IMR-90 (cell line): ENCODE measurements around the gene AJUBA. TPM values are rescaled to one million over a fixed set of nuclear protein-coding genes. Genes with fewer than 3 reads are reported as not detected.
A peak's percentile ranks its signal among the peaks of the same experiment; 100 is the strongest.

Experiments
- ATAC-seq: fragments of 200-7000 bp; cut with Tn5 transposase; 2 replicates; pipeline ENCODE4 v1.9.1; 2020; ENCODE audit warnings: low read depth, mild to moderate bottlenecking, moderate library complexity
- BruUV-seq: library from RNA; stranded (reverse); fragments of 400-500 nt; replicated peaks from 2 replicates; lab custom pipeline; 2021; lab: Mats Ljungman, UMichigan
- CTCF ChIA-PET: fragments of 300-600 bp; formaldehyde crosslinking; extraction: SDS; loops from one replicate; lab custom pipeline; 2021; ENCODE audit warnings: antibody characterized with exemption; lab: Yijun Ruan, JAX
- POLR2A ChIA-PET: fragments of 300-600 bp; sonication (Branson Sonifier 250); formaldehyde crosslinking; loops from one replicate; lab custom pipeline; 2022; ENCODE audit warnings: antibody characterized with exemption; ENCODE audit not compliant: unreplicated experiment; lab: Charles Lee
- DNase-seq: peaks from one replicate; pipeline ENCODE4 v3.0.0; 2013
- H2AFZ ChIP-seq: replicated peaks from 2 replicates; pipeline ENCODE3; 2013; ENCODE audit warnings: low read length, mild to moderate bottlenecking; ENCODE audit not compliant: poor library complexity
- H2AK5ac ChIP-seq: 2 replicates; pipeline ENCODE4 v1.6.1; 2013; ENCODE audit warnings: low read depth, low read length, inconsistent platforms
- H2AK9ac ChIP-seq: replicated peaks from 2 replicates; pipeline ENCODE3; 2013; ENCODE audit warnings: mild to moderate bottlenecking, low read depth, low read length, moderate library complexity; ENCODE audit not compliant: poor library complexity
- H2BK120ac ChIP-seq: 2 replicates; pipeline ENCODE4 v1.6.1; 2013; ENCODE audit warnings: low read depth, low read length, inconsistent platforms
- H2BK15ac ChIP-seq: 3 replicates; pipeline ENCODE4 v1.6.1; 2013; ENCODE audit warnings: low read depth, low read length, inconsistent platforms
- H2BK20ac ChIP-seq: 2 replicates; pipeline ENCODE4 v1.6.1; 2013; ENCODE audit warnings: low read depth, mild to moderate bottlenecking, inconsistent platforms, low read length, moderate library complexity
- H2BK5ac ChIP-seq: 2 replicates; pipeline ENCODE4 v1.6.1; 2013; ENCODE audit warnings: mild to moderate bottlenecking, low read depth, low read length, inconsistent platforms; ENCODE audit not compliant: poor library complexity, severe bottlenecking
- H3K14ac ChIP-seq: replicated peaks from 2 replicates; pipeline ENCODE4 v1.6.1; 2013; ENCODE audit warnings: low read depth, low read length, inconsistent platforms
- H3K18ac ChIP-seq: 2 replicates; pipeline ENCODE4 v1.6.1; 2013; ENCODE audit warnings: low read depth, low read length, control low read depth
- H3K23ac ChIP-seq: 2 replicates; pipeline ENCODE4 v1.6.1; 2013; ENCODE audit warnings: low read depth, low read length, inconsistent platforms
- H3K27ac ChIP-seq: 2 replicates; pipeline ENCODE4 v1.5.1; 2013; ENCODE audit warnings: mild to moderate bottlenecking, control low read depth, low read length; ENCODE audit not compliant: insufficient read depth
- H3K27me3 ChIP-seq: 2 replicates; pipeline ENCODE4 v1.6.1; 2013; ENCODE audit warnings: low read length; ENCODE audit not compliant: control insufficient read depth, insufficient read depth
- H3K36me3 ChIP-seq: 2 replicates; pipeline ENCODE4 v1.6.1; 2013; ENCODE audit warnings: low read length, mixed read lengths; ENCODE audit not compliant: control insufficient read depth, insufficient read depth
- H3K4ac ChIP-seq: 2 replicates; pipeline ENCODE4 v1.6.1; 2013; ENCODE audit warnings: low read depth, low read length, inconsistent platforms
- H3K4me1 ChIP-seq: 2 replicates; pipeline ENCODE4 v1.6.1; 2013; ENCODE audit warnings: low read length, mixed read lengths; ENCODE audit not compliant: control insufficient read depth, insufficient read depth
- H3K4me2 ChIP-seq: 2 replicates; pipeline ENCODE4 v1.6.1; 2013; ENCODE audit warnings: low read depth, mild to moderate bottlenecking, control low read depth, low read length, moderate library complexity
- H3K4me3 ChIP-seq: 2 replicates; pipeline ENCODE4 v1.5.1; 2013; ENCODE audit warnings: low read depth, mild to moderate bottlenecking, control low read depth, low read length, moderate library complexity; ENCODE audit not compliant: insufficient read depth
- H3K56ac ChIP-seq: 2 replicates; pipeline ENCODE4 v1.6.1; 2013; ENCODE audit warnings: low read length, inconsistent platforms; ENCODE audit not compliant: insufficient read depth; ENCODE audit errors: extremely low read depth
- H3K79me1 ChIP-seq, 2 experiments: 2 replicates each; pipeline ENCODE4 v1.6.1; 2013; ENCODE audit warnings: low read length in 2 of 2, inconsistent platforms in 1 of 2, low read depth in 1 of 2
- H3K9ac ChIP-seq: 2 replicates; pipeline ENCODE4 v1.6.1; 2013; ENCODE audit warnings: low read depth, low read length, control low read depth
- H3K9me1 ChIP-seq: 2 replicates; pipeline ENCODE4 v1.6.1; 2013; ENCODE audit warnings: low read length, inconsistent platforms; ENCODE audit not compliant: insufficient read depth
- H3K9me3 ChIP-seq: 2 replicates; pipeline ENCODE4 v1.6.1; 2013; ENCODE audit warnings: low read length; ENCODE audit not compliant: control insufficient read depth, insufficient read depth
- H4K20me1 ChIP-seq: 2 replicates; pipeline ENCODE4 v1.6.1; 2013; ENCODE audit warnings: low read length, inconsistent platforms; ENCODE audit not compliant: insufficient read depth
- H4K5ac ChIP-seq: 2 replicates; pipeline ENCODE4 v1.6.1; 2013; ENCODE audit warnings: mild to moderate bottlenecking, low read depth, low read length, control low read depth
- H4K8ac ChIP-seq, 2 experiments: 2 replicates each; pipeline ENCODE4 v1.6.1; 2013; ENCODE audit warnings: low read depth in 2 of 2, low read length in 2 of 2, control low read depth in 1 of 2, inconsistent platforms in 1 of 2
- H4K91ac ChIP-seq: 2 replicates; pipeline ENCODE4 v1.6.1; 2013; ENCODE audit warnings: low read depth, low read length, inconsistent platforms; ENCODE audit not compliant: insufficient read depth
- BHLHE40 ChIP-seq: fragments of 150-350 bp; IDR thresholded peaks from 2 replicates; pipeline ENCODE4 v1.6.1; 2016; ENCODE audit warnings: mild to moderate bottlenecking, low read depth, low read length
- CEBPB ChIP-seq: IDR thresholded peaks from 2 replicates; pipeline ENCODE4 v1.6.1; 2012; ENCODE audit warnings: low read depth, low read length, improper control_type of control experiment
- CHD1 ChIP-seq: IDR thresholded peaks from 2 replicates; pipeline ENCODE4 v1.6.1; 2012; ENCODE audit warnings: low read depth, low read length, improper control_type of control experiment
- FOS ChIP-seq: fragments of 150-350 bp; IDR thresholded peaks from 2 replicates; pipeline ENCODE4 v1.6.1; 2016; ENCODE audit warnings: low read depth, low read length
- MAFK ChIP-seq: IDR thresholded peaks from 2 replicates; pipeline ENCODE4 v1.6.1; 2012; ENCODE audit warnings: low read depth, low read length, improper control_type of control experiment
- MAZ ChIP-seq: IDR thresholded peaks from 2 replicates; pipeline ENCODE4 v1.6.1; 2012; ENCODE audit warnings: low read depth, mild to moderate bottlenecking, low read length, improper control_type of control experiment, moderate library complexity, borderline replicate concordance
- MXI1 ChIP-seq: IDR thresholded peaks from 2 replicates; pipeline ENCODE4 v1.6.1; 2012; ENCODE audit warnings: low read depth, mild to moderate bottlenecking, low read length, moderate library complexity, borderline replicate concordance
- NFE2L2 ChIP-seq: fragments of 150-350 bp; IDR thresholded peaks from 2 replicates; pipeline ENCODE4 v1.6.1; 2016; ENCODE audit warnings: low read depth, mild to moderate bottlenecking, low read length
- POLR2A ChIP-seq: IDR thresholded peaks from 2 replicates; pipeline ENCODE4 v1.6.1; 2012; ENCODE audit warnings: mild to moderate bottlenecking, low read depth, low read length
- RAD21 ChIP-seq: IDR thresholded peaks from 2 replicates; pipeline ENCODE4 v1.6.1; 2012; ENCODE audit warnings: low read length, improper control_type of control experiment
- RCOR1 ChIP-seq: IDR thresholded peaks from 2 replicates; pipeline ENCODE4 v1.6.1; 2012; ENCODE audit warnings: mild to moderate bottlenecking, low read length, improper control_type of control experiment; ENCODE audit not compliant: insufficient replicate concordance
- RFX5 ChIP-seq: IDR thresholded peaks from 2 replicates; pipeline ENCODE4 v1.8.0; 2012; ENCODE audit warnings: low read depth, mild to moderate bottlenecking, low read length, moderate library complexity
- SMC3 ChIP-seq: fragments of 150-350 bp; IDR thresholded peaks from 2 replicates; pipeline ENCODE4 v1.6.1; 2016; ENCODE audit warnings: low read depth, mild to moderate bottlenecking, antibody characterized with exemption, low read length, moderate library complexity
- WGBS, 2 experiments: methylation state at CpG; one replicate each; pipeline versions ENCODE4 v1.1.5 to v1.1.7; 2013; ENCODE audit warnings: missing lambda C conversion rate in 2 of 2; ENCODE audit not compliant: insufficient read length in 1 of 2; ENCODE audit errors: extremely low coverage in 2 of 2; 5-methylcytosine and 5-hydroxymethylcytosine counted together
- dilution Hi-C: fragments of 300-500 bp; cut with HindIII; formaldehyde crosslinking; loops from one replicate; pipeline ENCODE4 v1.14.3; 2018; ENCODE audit warnings: low sequenced_read_pairs; ENCODE audit not compliant: unreplicated experiment
- in situ Hi-C: fragments of 300-500 bp; cut with MboI; formaldehyde crosslinking; loops from 3 replicates; pipeline ENCODE4 v1.14.3; 2019; ENCODE audit warnings: low sequenced_read_pairs, inconsistent platforms, mixed read lengths
- intact Hi-C: fragments of 100-400 bp; cut with micrococcal nuclease; formaldehyde crosslinking; loops from 2 replicates; pipeline ENCODE4 v1.10.0; 2022
- polyA plus RNA-seq, 3 experiments: library from polyadenylated mRNA; depleted of rRNA; stranded (reverse); fragments of >200 nt; gene quantifications; 2 replicates each; pipeline ENCODE4 v1.2.3, GENCODE V29; 2012; ENCODE audit warnings: low replicate concordance in 1 of 3
- total RNA-seq: library from RNA; depleted of rRNA; stranded (reverse); fragments of >200 nt; gene quantifications from 2 replicates; pipeline ENCODE4 v1.2.3, GENCODE V29; 2012
- TF ChIP-seq, protein P1 (sequence below): fragments of 150-350 bp; IDR thresholded peaks from 2 replicates; pipeline ENCODE4 v1.6.1; 2016; ENCODE audit warnings: low read depth, mild to moderate bottlenecking, low read length, moderate library complexity, borderline replicate concordance
- TF ChIP-seq, protein P2 (sequence below): conservative IDR thresholded peaks from 2 replicates; pipeline ENCODE4 v1.5.1; 2012; ENCODE audit warnings: mild to moderate bottlenecking, low read depth, low read length, improper control_type of control experiment
- TF ChIP-seq, protein P3 (sequence below): fragments of 150-350 bp; IDR thresholded peaks from 2 replicates; pipeline ENCODE4 v1.6.1; 2017; ENCODE audit warnings: mild to moderate bottlenecking, antibody characterized with exemption, low read length, low read depth

Gene AJUBA
- total and polyA plus RNA-seq, 2 of the 4 experiments (the other 2 are of a cell fraction) = 46.4 to 67.6 TPM

DNA sequence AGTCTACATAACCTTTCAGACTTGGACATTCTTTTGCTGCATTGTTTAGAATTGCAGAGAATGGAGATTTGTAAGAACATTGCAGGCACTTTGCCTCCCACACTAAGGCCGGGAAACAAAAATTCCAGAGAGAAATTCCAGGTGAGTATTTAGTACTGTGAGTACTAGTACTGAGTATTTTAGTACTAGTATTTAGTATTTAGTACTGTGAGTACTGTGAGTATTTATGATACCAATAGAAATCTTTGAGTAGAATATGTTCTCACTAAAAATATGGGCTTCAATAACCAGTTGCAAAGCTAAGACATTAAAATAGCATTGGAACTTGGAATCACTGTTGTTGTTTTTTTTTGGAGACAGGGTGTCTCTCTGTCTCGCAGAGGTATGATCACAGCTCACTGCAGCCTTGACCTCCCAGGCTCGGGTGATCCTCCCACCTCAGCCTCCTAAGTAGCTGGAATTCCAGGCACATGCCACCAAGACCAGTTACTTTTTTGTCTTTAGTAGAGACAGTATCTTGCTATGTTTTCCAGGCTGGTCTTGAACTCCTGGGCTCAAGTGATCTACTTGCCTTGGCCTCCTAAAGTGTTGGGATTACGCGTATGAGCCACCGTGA lies 20.2 kb downstream of the AJUBA start:
- H3K4me3 ChIP-seq = no peak overlapping the region
- H3K9me1 ChIP-seq = peaks cover 1% of the 10 kb centered on the region; the same call in 1 of the 2 replicates
- dilution Hi-C loops = no loop called here
- WGBS, 2 experiments = no CpG with 5 or more reads among the region's 6 CpGs
- no peak overlapping the region for H2BK5ac ChIP-seq
- H4K20me1 ChIP-seq = no peaks in the 10 kb centered on the region
- H3K9ac ChIP-seq = no peak overlapping the region
- no peak overlapping the region for H2BK20ac ChIP-seq
- in situ Hi-C loops = no loop called here
- H3K27ac ChIP-seq = no peak overlapping the region
- ATAC-seq = no peak
- no peak for DNase-seq
- ChIA-PET CTCF (interaction anchor here (0.6 to 1.3 kb wide), 3 partner anchors 11 to 46 kb away, joined by 3 to 6 read pairs (median 3); no protein-coding TSS in a partner anchor), POLR2A (no interaction called here)
- no peaks in the 10 kb centered on the region for H3K9me3 ChIP-seq
- intact Hi-C loops = no loop called here
- TF ChIP-seq FOS = no peak
- TF ChIP-seq, protein P1, sequence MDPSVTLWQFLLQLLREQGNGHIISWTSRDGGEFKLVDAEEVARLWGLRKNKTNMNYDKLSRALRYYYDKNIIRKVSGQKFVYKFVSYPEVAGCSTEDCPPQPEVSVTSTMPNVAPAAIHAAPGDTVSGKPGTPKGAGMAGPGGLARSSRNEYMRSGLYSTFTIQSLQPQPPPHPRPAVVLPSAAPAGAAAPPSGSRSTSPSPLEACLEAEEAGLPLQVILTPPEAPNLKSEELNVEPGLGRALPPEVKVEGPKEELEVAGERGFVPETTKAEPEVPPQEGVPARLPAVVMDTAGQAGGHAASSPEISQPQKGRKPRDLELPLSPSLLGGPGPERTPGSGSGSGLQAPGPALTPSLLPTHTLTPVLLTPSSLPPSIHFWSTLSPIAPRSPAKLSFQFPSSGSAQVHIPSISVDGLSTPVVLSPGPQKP = no peak
- no peak for TF ChIP-seq MAZ
- TF ChIP-seq RAD21 = no peak
- TF ChIP-seq, protein P2, sequence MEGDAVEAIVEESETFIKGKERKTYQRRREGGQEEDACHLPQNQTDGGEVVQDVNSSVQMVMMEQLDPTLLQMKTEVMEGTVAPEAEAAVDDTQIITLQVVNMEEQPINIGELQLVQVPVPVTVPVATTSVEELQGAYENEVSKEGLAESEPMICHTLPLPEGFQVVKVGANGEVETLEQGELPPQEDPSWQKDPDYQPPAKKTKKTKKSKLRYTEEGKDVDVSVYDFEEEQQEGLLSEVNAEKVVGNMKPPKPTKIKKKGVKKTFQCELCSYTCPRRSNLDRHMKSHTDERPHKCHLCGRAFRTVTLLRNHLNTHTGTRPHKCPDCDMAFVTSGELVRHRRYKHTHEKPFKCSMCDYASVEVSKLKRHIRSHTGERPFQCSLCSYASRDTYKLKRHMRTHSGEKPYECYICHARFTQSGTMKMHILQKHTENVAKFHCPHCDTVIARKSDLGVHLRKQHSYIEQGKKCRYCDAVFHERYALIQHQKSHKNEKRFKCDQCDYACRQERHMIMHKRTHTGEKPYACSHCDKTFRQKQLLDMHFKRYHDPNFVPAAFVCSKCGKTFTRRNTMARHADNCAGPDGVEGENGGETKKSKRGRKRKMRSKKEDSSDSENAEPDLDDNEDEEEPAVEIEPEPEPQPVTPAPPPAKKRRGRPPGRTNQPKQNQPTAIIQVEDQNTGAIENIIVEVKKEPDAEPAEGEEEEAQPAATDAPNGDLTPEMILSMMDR = no peak
- TF ChIP-seq NFE2L2 = no peak
- TF ChIP-seq RCOR1 = no peak
- TF ChIP-seq POLR2A = no peak
- no peak for TF ChIP-seq BHLHE40
- no peak for TF ChIP-seq MXI1
- TF ChIP-seq CHD1 = no peak
- TF ChIP-seq, protein P3, sequence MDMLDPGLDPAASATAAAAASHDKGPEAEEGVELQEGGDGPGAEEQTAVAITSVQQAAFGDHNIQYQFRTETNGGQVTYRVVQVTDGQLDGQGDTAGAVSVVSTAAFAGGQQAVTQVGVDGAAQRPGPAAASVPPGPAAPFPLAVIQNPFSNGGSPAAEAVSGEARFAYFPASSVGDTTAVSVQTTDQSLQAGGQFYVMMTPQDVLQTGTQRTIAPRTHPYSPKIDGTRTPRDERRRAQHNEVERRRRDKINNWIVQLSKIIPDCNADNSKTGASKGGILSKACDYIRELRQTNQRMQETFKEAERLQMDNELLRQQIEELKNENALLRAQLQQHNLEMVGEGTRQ = no peak
- TF ChIP-seq RFX5 = no peak
- no peak for TF ChIP-seq SMC3
- TF ChIP-seq MAFK = no peak
- no peak for TF ChIP-seq CEBPB
- H2AFZ ChIP-seq = no peak overlapping the region
- no peaks in the 10 kb centered on the region for H3K27me3 ChIP-seq
- no peak overlapping the region for H2BK120ac ChIP-seq
- no peaks in the 10 kb centered on the region for H3K79me1 ChIP-seq
- H3K56ac ChIP-seq = no peak overlapping the region
- H2AK5ac ChIP-seq = no peak overlapping the region
- H2BK15ac ChIP-seq = no peak overlapping the region
- no peak overlapping the region for H2AK9ac ChIP-seq
- no peak overlapping the region for H4K5ac ChIP-seq
- H3K23ac ChIP-seq = 0 out of 2 replicates have a peak overlapping the region, but pooled peaks have one; percentile 9
- H3K4me2 ChIP-seq = no peak overlapping the region
- no peaks in the 10 kb centered on the region for H3K36me3 ChIP-seq
- BruUV-seq = no TSS peak
- H3K18ac ChIP-seq = no peak overlapping the region
- no peak overlapping the region for H4K91ac ChIP-seq
- no peak overlapping the region for H4K8ac ChIP-seq
- H3K4me1 ChIP-seq = no peaks in the 10 kb centered on the region
- H3K4ac ChIP-seq = no peak overlapping the region
- H3K14ac ChIP-seq = no peak overlapping the region
